AG09309 (cell line): Measurements from ENCODE around the gene CENPQ.

Experiments
- DNase-seq: peaks from one replicate; pipeline ENCODE4 v3.0.0-alpha.2; 2010; ENCODE audit warnings: low read depth
- H3K4me3 ChIP-seq: 2 replicates; pipeline ENCODE4 v1.5.1; 2011; ENCODE audit warnings: mild to moderate bottlenecking, low read depth, low read length, moderate library complexity; ENCODE audit not compliant: control insufficient read depth
- CTCF ChIP-seq: IDR thresholded peaks from 2 replicates; pipeline ENCODE4 v1.5.1; 2011; ENCODE audit warnings: mild to moderate bottlenecking, low read depth, low read length, inconsistent platforms; ENCODE audit not compliant: insufficient read depth, control insufficient read depth; ENCODE audit errors: missing control alignments

The CENPQ gene

GRCh38 chr6:49515485-49516146, 52.4 kb downstream of the CENPQ start:
- no peak overlapping the region for H3K4me3 ChIP-seq
- no peak for DNase-seq
- TF ChIP-seq CTCF: no peak

GRCh38 chr6:49516147-49516505, 53.0 kb downstream of the CENPQ start:
- no peak overlapping the region for H3K4me3 ChIP-seq
- no peak for TF ChIP-seq CTCF
- DNase-seq: no peak

GRCh38 chr6:49517919-49518318, 54.7 kb downstream of the CENPQ start:
- no peak for DNase-seq
- H3K4me3 ChIP-seq: no peak overlapping the region
- TF ChIP-seq CTCF: no peak

- TF ChIP-seq CTCF: no peak
- no peak for DNase-seq
- H3K4me3 ChIP-seq: no peak overlapping the region
Observed at GRCh38 chr6:49519660-49520059, 56.5 kb downstream of the CENPQ start.

GRCh38 chr6:49522710-49523593, 59.8 kb downstream of the CENPQ start:
- no peak for TF ChIP-seq CTCF
- no peak overlapping the region for H3K4me3 ChIP-seq
- DNase-seq: no peak

GRCh38 chr6:49523901-49524300, 60.7 kb downstream of the CENPQ start:
- TF ChIP-seq CTCF: no peak
- DNase-seq: no peak
- H3K4me3 ChIP-seq: no peak overlapping the region
